Mucosa of rectum (tissue), 2 donors: Measurements from ENCODE around the gene SLCO1C1.
"Not testable (repeated sequence)": the region's sequence is repeated elsewhere in the genome, so short reads cannot be mapped to it uniquely, and the experiment has no call there.

Source experiments
- H3K27ac ChIP-seq, 2 donors: one replicate each; pipeline ENCODE4 v1.7.0; 2013; ENCODE audit warnings: inconsistent platforms in 2 of 2, low read depth in 2 of 2, low read length in 2 of 2
- H3K27me3 ChIP-seq, 2 donors: one replicate each; pipeline ENCODE4 v1.7.0; 2013; ENCODE audit warnings: low read length in 2 of 2; ENCODE audit not compliant: control insufficient read depth in 2 of 2, insufficient read depth in 2 of 2
- H3K36me3 ChIP-seq, 2 donors: one replicate each; pipeline ENCODE4 v1.7.0; 2013; ENCODE audit warnings: low read length in 2 of 2; ENCODE audit not compliant: control insufficient read depth in 2 of 2, insufficient read depth in 2 of 2
- H3K4me1 ChIP-seq, 2 donors: one replicate each; pipeline ENCODE4 v1.7.0; 2013; ENCODE audit warnings: low read length in 2 of 2, mild to moderate bottlenecking in 1 of 2; ENCODE audit not compliant: control insufficient read depth in 2 of 2, insufficient read depth in 2 of 2
- H3K4me3 ChIP-seq, 2 donors: one replicate each; pipeline ENCODE4 v1.7.0; 2013; ENCODE audit warnings: low read length in 2 of 2
- H3K9ac ChIP-seq, 2 donors: one replicate each; pipeline ENCODE4 v1.7.0; 2013; ENCODE audit warnings: low read length in 2 of 2, low read depth in 1 of 2, mild to moderate bottlenecking in 1 of 2
- H3K9me3 ChIP-seq, 2 donors: one replicate each; pipeline ENCODE4 v1.7.0; 2013; ENCODE audit warnings: low read length in 2 of 2; ENCODE audit not compliant: control insufficient read depth in 2 of 2
- donor health status: healthy.
- donor health status: Normal muscosa, but diverticular disease.

The SLCO1C1 gene

GRCh38 chr12:20783796-20784357 is 88.7 kb downstream of the SLCO1C1 start:
- not testable (repeated sequence) for H3K9me3 ChIP-seq, H3K4me1 ChIP-seq, H3K27ac ChIP-seq, H3K4me3 ChIP-seq, H3K27me3 ChIP-seq, H3K36me3 ChIP-seq, H3K9ac ChIP-seq

- no peaks in the 10 kb centered on the region for H3K4me1 ChIP-seq
- H3K27me3 ChIP-seq: no peaks in the 10 kb centered on the region
- H3K9me3 ChIP-seq: no peaks in the 10 kb centered on the region
- H3K27ac ChIP-seq: no peak overlapping the region
- H3K36me3 ChIP-seq: no peaks in the 10 kb centered on the region
- H3K4me3 ChIP-seq: no peak overlapping the region
- no peak overlapping the region for H3K9ac ChIP-seq
These were observed 97.8 kb downstream of the SLCO1C1 start for GRCh38 chr12:20792971-20793370.

DNA sequence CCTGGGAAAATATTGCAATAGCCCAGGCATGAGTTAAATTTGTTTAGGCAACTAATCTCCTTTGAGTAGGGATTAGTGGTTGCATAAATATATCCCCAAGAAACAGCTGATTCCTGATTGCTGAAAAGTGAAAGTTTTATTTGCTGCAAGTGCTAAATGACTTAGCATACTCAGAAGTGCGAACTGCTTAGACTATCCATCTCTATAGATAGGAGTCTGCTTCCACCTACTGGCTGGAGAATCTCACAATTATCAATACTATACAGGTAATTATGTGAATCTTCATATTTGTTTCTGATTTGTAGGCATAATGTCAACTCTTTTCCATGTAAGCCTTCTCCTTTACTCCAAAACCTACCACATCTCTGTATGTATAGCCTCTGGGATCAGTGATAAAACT is 103.4 kb downstream of the SLCO1C1 start:
- Histone ChIP-seq H3K9me3 (no peaks in the 10 kb centered on the region), H3K27ac (no peak overlapping the region), H3K9ac (no peak overlapping the region), H3K4me1 (no peaks in the 10 kb centered on the region), H3K27me3 (no peaks in the 10 kb centered on the region), H3K36me3 (no peaks in the 10 kb centered on the region), H3K4me3 (no peak overlapping the region)

GRCh38 chr12:20800160-20800559 is 105.0 kb downstream of the SLCO1C1 start:
- no peaks in the 10 kb centered on the region for H3K36me3 ChIP-seq
- H3K9me3 ChIP-seq: no peaks in the 10 kb centered on the region
- no peak overlapping the region for H3K9ac ChIP-seq
- no peak overlapping the region for H3K27ac ChIP-seq
- no peaks in the 10 kb centered on the region for H3K27me3 ChIP-seq
- no peaks in the 10 kb centered on the region for H3K4me1 ChIP-seq
- no peak overlapping the region for H3K4me3 ChIP-seq

DNA sequence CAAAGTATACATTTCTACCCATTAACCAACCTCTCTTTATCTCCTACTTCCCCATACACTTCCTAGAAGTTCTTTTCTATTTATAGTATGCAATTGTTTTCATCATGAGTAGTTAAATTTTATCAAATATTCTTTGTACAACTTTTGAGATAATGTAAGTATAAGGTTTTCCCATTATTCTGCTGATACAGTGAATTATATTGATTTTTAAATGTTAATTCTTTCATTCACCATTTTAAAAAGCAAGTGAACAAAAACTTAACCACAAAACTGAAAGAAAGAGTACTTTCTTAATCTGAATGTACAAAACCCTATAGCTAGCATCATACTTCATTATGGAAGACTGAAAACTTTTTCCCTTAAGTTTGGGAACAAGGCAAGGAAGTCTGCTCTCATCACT is 105.9 kb downstream of the SLCO1C1 start:
- H3K9me3 ChIP-seq: no peaks in the 10 kb centered on the region
- no peak overlapping the region for H3K4me3 ChIP-seq

More for the DNA sequence above, 105.9 kb downstream of the SLCO1C1 start:
- no peaks in the 10 kb centered on the region for H3K27me3 ChIP-seq
- H3K36me3 ChIP-seq: no peaks in the 10 kb centered on the region
- H3K4me1 ChIP-seq: no peaks in the 10 kb centered on the region
- H3K27ac ChIP-seq: no peak overlapping the region
- no peak overlapping the region for H3K9ac ChIP-seq
